ENCODE measurements around the gene IGIP.
"Not testable (repeated sequence)": the region's sequence is repeated elsewhere in the genome, so short reads cannot be mapped to it uniquely, and the experiment has no call there.

IGIP gene

GRCh38 chr5:140152022-140152999, 26.6 kb downstream of the IGIP start:
- no peak for DNase-seq
- H3K4me1 ChIP-seq (ENCODE audit: insufficient read depth, low read length), result peaks cover 6% of the 10 kb centered on the region

GRCh38 chr5:140153255-140153654, 27.5 kb downstream of the IGIP start:
- H2AFZ ChIP-seq (ENCODE audit: low read depth, low read length), result no peak overlapping the region
- H3K27me3 ChIP-seq (ENCODE audit: insufficient read depth, low read length, poor library complexity), result no peaks in the 10 kb centered on the region
- H3K4me3 ChIP-seq (ENCODE audit: low read depth in 1 of 2, low read length in 2 of 2), result no peak overlapping the region
- H3K79me2 ChIP-seq (ENCODE audit: insufficient read depth, low read length), result no peaks in the 10 kb centered on the region
- ATAC-seq (ENCODE audit: insufficient read depth, low read depth) (no peak), DNase-seq (no peak)
- H3K9me3 ChIP-seq (ENCODE audit: insufficient read depth, low read length, severe bottlenecking), result no peaks in the 10 kb centered on the region
- no peak overlapping the region for H3K27ac ChIP-seq (ENCODE audit: low read length)
- peaks cover 10% of the 10 kb centered on the region; the same call in 1 of the 2 replicates for H4K20me1 ChIP-seq (ENCODE audit: insufficient read depth, low read length)
- H3K9ac ChIP-seq (ENCODE audit: low read depth, low read length), result no peak overlapping the region
- H3K4me2 ChIP-seq (ENCODE audit: insufficient read depth, low read length), result no peak overlapping the region
- H3K4me1 ChIP-seq (ENCODE audit: insufficient read depth, low read length), result peaks cover 6% of the 10 kb centered on the region
- TF ChIP-seq, protein P1, sequence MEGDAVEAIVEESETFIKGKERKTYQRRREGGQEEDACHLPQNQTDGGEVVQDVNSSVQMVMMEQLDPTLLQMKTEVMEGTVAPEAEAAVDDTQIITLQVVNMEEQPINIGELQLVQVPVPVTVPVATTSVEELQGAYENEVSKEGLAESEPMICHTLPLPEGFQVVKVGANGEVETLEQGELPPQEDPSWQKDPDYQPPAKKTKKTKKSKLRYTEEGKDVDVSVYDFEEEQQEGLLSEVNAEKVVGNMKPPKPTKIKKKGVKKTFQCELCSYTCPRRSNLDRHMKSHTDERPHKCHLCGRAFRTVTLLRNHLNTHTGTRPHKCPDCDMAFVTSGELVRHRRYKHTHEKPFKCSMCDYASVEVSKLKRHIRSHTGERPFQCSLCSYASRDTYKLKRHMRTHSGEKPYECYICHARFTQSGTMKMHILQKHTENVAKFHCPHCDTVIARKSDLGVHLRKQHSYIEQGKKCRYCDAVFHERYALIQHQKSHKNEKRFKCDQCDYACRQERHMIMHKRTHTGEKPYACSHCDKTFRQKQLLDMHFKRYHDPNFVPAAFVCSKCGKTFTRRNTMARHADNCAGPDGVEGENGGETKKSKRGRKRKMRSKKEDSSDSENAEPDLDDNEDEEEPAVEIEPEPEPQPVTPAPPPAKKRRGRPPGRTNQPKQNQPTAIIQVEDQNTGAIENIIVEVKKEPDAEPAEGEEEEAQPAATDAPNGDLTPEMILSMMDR (IDR thresholded peaks at IDR 0.05; ENCODE audit: borderline replicate concordance, extremely low read depth, low read length, poor library complexity, severe bottlenecking), result no peak
- no peak for TF ChIP-seq EZH2 (IDR thresholded peaks at IDR 0.05; ENCODE audit: borderline replicate concordance, low read depth, low read length, severe bottlenecking)
- no peaks in the 10 kb centered on the region for H3K36me3 ChIP-seq (ENCODE audit: insufficient read depth, low read length)

More at GRCh38 chr5:140152022-140152999, 26.6 kb downstream of the IGIP start:
- Histone ChIP-seq H3K27me3 (ENCODE audit: insufficient read depth, low read length, poor library complexity) (no peaks in the 10 kb centered on the region), H3K4me2 (ENCODE audit: insufficient read depth, low read length) (no peak overlapping the region), H3K36me3 (ENCODE audit: insufficient read depth, low read length) (no peaks in the 10 kb centered on the region), H3K9ac (ENCODE audit: low read depth, low read length) (no peak overlapping the region), H3K79me2 (ENCODE audit: insufficient read depth, low read length) (no peaks in the 10 kb centered on the region), H4K20me1 (ENCODE audit: insufficient read depth, low read length) (peaks cover 12% of the 10 kb centered on the region; the same call in 1 of the 2 replicates), H3K4me3 (ENCODE audit: low read depth in 1 of 2, low read length in 2 of 2) (no peak overlapping the region), H2AFZ (ENCODE audit: low read depth, low read length) (no peak overlapping the region), H3K27ac (ENCODE audit: low read length) (no peak overlapping the region), H3K9me3 (ENCODE audit: insufficient read depth, low read length, severe bottlenecking) (no peaks in the 10 kb centered on the region)
- ATAC-seq (ENCODE audit: insufficient read depth, low read depth), result no peak
- no peak for TF ChIP-seq EZH2 (IDR thresholded peaks at IDR 0.05; ENCODE audit: borderline replicate concordance, low read depth, low read length, severe bottlenecking)
- TF ChIP-seq, protein P1 (IDR thresholded peaks at IDR 0.05; ENCODE audit: borderline replicate concordance, extremely low read depth, low read length, poor library complexity, severe bottlenecking), result no peak

DNA sequence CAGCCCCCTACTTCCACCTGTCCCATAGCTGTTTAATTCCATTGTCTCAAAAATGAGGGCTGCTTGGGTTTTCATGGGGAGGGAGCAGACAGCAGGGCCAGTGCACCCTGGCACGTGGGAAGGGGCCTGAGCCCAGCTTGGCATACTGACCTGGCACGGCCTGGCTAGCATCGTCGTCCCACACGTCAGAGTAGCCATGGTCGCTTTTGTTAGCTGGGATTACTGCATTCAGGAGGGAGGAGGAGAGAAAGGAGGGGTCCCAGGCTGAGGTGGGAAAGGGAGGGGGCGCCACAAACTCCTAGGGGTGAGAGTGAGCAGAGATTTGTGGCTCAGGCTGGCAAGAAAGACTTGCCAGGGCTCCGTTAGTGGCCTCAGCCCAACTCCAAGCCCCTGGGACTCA, 28.2 kb downstream of the IGIP start:
- no peak overlapping the region for H3K4me2 ChIP-seq (ENCODE audit: insufficient read depth, low read length)
- H3K27me3 ChIP-seq (ENCODE audit: insufficient read depth, low read length, poor library complexity), result no peaks in the 10 kb centered on the region
- H3K79me2 ChIP-seq (ENCODE audit: insufficient read depth, low read length), result no peaks in the 10 kb centered on the region

DNA sequence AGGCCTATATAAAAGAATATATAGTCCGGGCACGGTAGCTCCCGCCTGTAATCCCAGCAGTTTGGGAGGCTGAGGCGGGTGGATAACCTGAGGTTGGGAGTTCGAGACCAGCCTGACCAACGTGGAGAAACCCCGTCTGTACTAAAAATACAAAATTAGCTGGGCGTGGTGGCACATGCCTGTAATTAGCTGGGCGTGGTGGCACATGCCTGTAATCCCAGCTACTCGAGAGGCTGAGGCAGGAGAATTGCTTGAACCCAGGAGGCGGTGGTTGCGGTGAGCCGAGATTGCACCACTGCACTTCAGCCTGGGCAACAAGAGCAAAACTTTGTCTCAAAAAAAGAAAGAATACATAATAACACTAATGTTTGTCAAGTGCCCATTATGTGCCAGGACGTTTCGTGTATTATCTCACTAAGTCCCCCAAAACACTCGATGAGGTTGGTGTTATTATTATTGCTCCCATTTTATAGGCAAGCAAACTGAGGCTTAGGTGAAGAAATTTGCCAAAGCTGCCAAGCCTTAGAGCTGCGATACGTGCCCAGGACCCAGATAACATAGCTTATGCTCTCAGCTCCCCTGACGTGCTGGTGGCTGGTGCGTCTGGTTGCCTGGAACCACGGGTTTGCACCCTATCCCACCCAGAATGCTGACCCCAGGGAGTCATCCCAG, 29.1 kb downstream of the IGIP start:
- H2AFZ ChIP-seq (ENCODE audit: low read depth, low read length); H3K4me1 ChIP-seq (ENCODE audit: insufficient read depth, low read length); H3K4me2 ChIP-seq (ENCODE audit: insufficient read depth, low read length); H3K27me3 ChIP-seq (ENCODE audit: insufficient read depth, low read length, poor library complexity); DNase-seq; H3K36me3 ChIP-seq (ENCODE audit: insufficient read depth, low read length); H3K9me3 ChIP-seq (ENCODE audit: insufficient read depth, low read length, severe bottlenecking); H3K27ac ChIP-seq (ENCODE audit: low read length); H3K9ac ChIP-seq (ENCODE audit: low read depth, low read length); H3K4me3 ChIP-seq (ENCODE audit: low read depth in 1 of 2, low read length in 2 of 2); H3K79me2 ChIP-seq (ENCODE audit: insufficient read depth, low read length); ATAC-seq (ENCODE audit: insufficient read depth, low read depth): not testable (repeated sequence)
- H4K20me1 ChIP-seq (ENCODE audit: insufficient read depth, low read length), result peaks cover 11% of the 10 kb centered on the region; the same call in 1 of the 2 replicates

More for the DNA sequence above, 28.2 kb downstream of the IGIP start:
- Histone ChIP-seq H3K9me3 (ENCODE audit: insufficient read depth, low read length, severe bottlenecking) (no peaks in the 10 kb centered on the region), H3K4me1 (ENCODE audit: insufficient read depth, low read length) (peaks cover 6% of the 10 kb centered on the region), H3K36me3 (ENCODE audit: insufficient read depth, low read length) (no peaks in the 10 kb centered on the region), H3K27ac (ENCODE audit: low read length) (no peak overlapping the region), H4K20me1 (ENCODE audit: insufficient read depth, low read length) (peaks cover 10% of the 10 kb centered on the region; the same call in 1 of the 2 replicates), H2AFZ (ENCODE audit: low read depth, low read length) (no peak overlapping the region), H3K4me3 (ENCODE audit: low read depth in 1 of 2, low read length in 2 of 2) (no peak overlapping the region), H3K9ac (ENCODE audit: low read depth, low read length) (no peak overlapping the region)
- TF ChIP-seq EZH2 (IDR thresholded peaks at IDR 0.05; ENCODE audit: borderline replicate concordance, low read depth, low read length, severe bottlenecking), result no peak
- TF ChIP-seq, protein P1 (IDR thresholded peaks at IDR 0.05; ENCODE audit: borderline replicate concordance, extremely low read depth, low read length, poor library complexity, severe bottlenecking), result no peak
- DNase-seq (no peak), ATAC-seq (ENCODE audit: insufficient read depth, low read depth) (no peak)
